Fibroblast of pulmonary artery (primary cell): ENCODE results near the gene RPN2.

Experiments
- DNase-seq: peaks from one replicate; pipeline ENCODE4 v3.0.0-alpha.2; 2010; ENCODE audit warnings: low read depth
- H3K4me3 ChIP-seq: replicated peaks from 2 replicates; pipeline ENCODE4 v1.5.1; 2011; ENCODE audit warnings: low read depth, mild to moderate bottlenecking, control low read depth, low read length, moderate library complexity
- CTCF ChIP-seq: IDR thresholded peaks from 2 replicates; pipeline ENCODE4 v1.5.1; 2011; ENCODE audit warnings: mild to moderate bottlenecking, control low read depth, low read length, inconsistent platforms; ENCODE audit errors: missing control alignments

Gene RPN2

GRCh38 chr20:37185686-37186085 lies 6.6 kb downstream of the RPN2 start:
- H3K4me3 ChIP-seq: no peak overlapping the region
- TF ChIP-seq CTCF: no peak
- no peak for DNase-seq

GRCh38 chr20:37188787-37189186 lies 9.7 kb downstream of the RPN2 start:
- no peak for TF ChIP-seq CTCF
- DNase-seq: no peak
- no peak overlapping the region for H3K4me3 ChIP-seq

GRCh38 chr20:37189416-37190016 lies 10.4 kb downstream of the RPN2 start:
- H3K4me3 ChIP-seq: no peak overlapping the region
- TF ChIP-seq CTCF: no peak

GRCh38 chr20:37190354-37191112 lies 11.4 kb downstream of the RPN2 start:
- TF ChIP-seq CTCF: no peak
- DNase-seq: no peak
- H3K4me3 ChIP-seq: no peak overlapping the region

More at GRCh38 chr20:37189416-37190016, 10.4 kb downstream of the RPN2 start:
- no peak for DNase-seq

GRCh38 chr20:37192137-37192854 lies 13.2 kb downstream of the RPN2 start:
- peak; percentile 94 for DNase-seq
- no peak overlapping the region for H3K4me3 ChIP-seq

GRCh38 chr20:37193226-37193625 lies 14.1 kb downstream of the RPN2 start:
- no peak for TF ChIP-seq CTCF
- no peak for DNase-seq
- no peak overlapping the region for H3K4me3 ChIP-seq

More at GRCh38 chr20:37192137-37192854, 13.2 kb downstream of the RPN2 start:
- peak; percentile 100 for TF ChIP-seq CTCF
